K562 (cell line): Measurements from ENCODE around the gene MADD. TPM values are rescaled to one million over a fixed set of nuclear protein-coding genes. Genes with fewer than 3 reads are reported as not detected.

ENCODE experiments used
- CBFA2T3 ChIP-seq: fragments of 450-650 bp; IDR thresholded peaks from 2 replicates; pipeline ENCODE4 v1.6.1; 2017
- CBX8 ChIP-seq: fragments of 200-600 bp; sonication (generic); IDR thresholded peaks from 2 replicates; pipeline ENCODE4 v1.6.1; 2012; ENCODE audit warnings: borderline replicate concordance, mixed run types, low read depth, mild to moderate bottlenecking, moderate library complexity, mixed read lengths, low read length, control low read depth, inconsistent platforms; ENCODE audit not compliant: poor library complexity, severe bottlenecking; ENCODE audit errors: extremely low read depth
- CCAR2 ChIP-seq: fragments of 200-400 bp; formaldehyde crosslinking; IDR thresholded peaks from 2 replicates; pipeline ENCODE4 v1.6.1; 2017; ENCODE audit warnings: mild to moderate bottlenecking, low read depth, low read length
- CCNT2 ChIP-seq: IDR thresholded peaks from 2 replicates; pipeline ENCODE4 v1.6.1; 2011; ENCODE audit warnings: borderline replicate concordance, low read depth, mild to moderate bottlenecking, moderate library complexity, mixed read lengths, low read length; ENCODE audit not compliant: insufficient read length; ENCODE audit errors: extremely low read depth
- DIDO1 ChIP-seq: fragments of 450-650 bp; IDR thresholded peaks from 2 replicates; pipeline ENCODE4 v1.6.1; 2016; ENCODE audit warnings: low read depth, missing biosample characterization, missing genetic modification characterization
- ETS1 ChIP-seq: conservative IDR thresholded peaks from 2 replicates; pipeline ENCODE4 v1.6.1; 2011; ENCODE audit warnings: low read depth, mild to moderate bottlenecking, low read length; ENCODE audit not compliant: control insufficient read depth
- HMG20B ChIP-seq: fragments of 250-450 bp; sonication (Bioruptor Pico); IDR thresholded peaks from 2 replicates; pipeline ENCODE4 v1.5.0; 2021; ENCODE audit warnings: mild to moderate bottlenecking
- RB1 ChIP-seq: fragments of 450-650 bp; IDR thresholded peaks from 2 replicates; pipeline ENCODE4 v1.6.1; 2017; ENCODE audit warnings: low read depth, mild to moderate bottlenecking
- SAFB ChIP-seq: fragments of 200-400 bp; formaldehyde crosslinking; IDR thresholded peaks from 2 replicates; pipeline ENCODE4 v1.6.1; 2017; ENCODE audit warnings: low read depth, low read length, borderline replicate concordance
- STAT6 ChIP-seq: sonication (generic); formaldehyde crosslinking; IDR thresholded peaks from 2 replicates; pipeline ENCODE4 v1.8.1; 2023; ENCODE audit warnings: mild to moderate bottlenecking, missing genetic modification reagents
- XRCC5 ChIP-seq: fragments of 200-400 bp; formaldehyde crosslinking; IDR thresholded peaks from 2 replicates; pipeline ENCODE4 v1.6.1; 2017; ENCODE audit warnings: low read depth, mild to moderate bottlenecking, low read length
- polyA plus RNA-seq, 8 experiments: library from polyadenylated mRNA; depleted of rRNA in 4 of 8; stranded (reverse) in 5 of 8; unstranded in 3 of 8; fragments of >200 nt; fragmentation: Nextera tagmentation in 2 of 8; fragmentation: Illumina TruSeq in 1 of 8; extraction: Ambion mirVana in 2 of 8; extraction: Trizol in 1 of 8; gene quantifications; 2 replicates each; pipeline versions ENCODE4 v1.2.1 to v1.2.3, GENCODE V29; 2011 to 2014; ENCODE audit warnings: inconsistent platforms in 1 of 8, missing spikeins in 1 of 8
- total RNA-seq, 7 experiments: library from RNA; depleted of rRNA in 6 of 7; stranded (reverse); fragments of >200 nt in 6 of 7; fragmentation: Illumina TruSeq in 2 of 7; extraction: Trizol in 2 of 7; gene quantifications; 2 replicates each; pipeline versions ENCODE4 v1.2.1 to v1.2.3, GENCODE V29; 2011 to 2021; ENCODE audit warnings: low replicate concordance in 1 of 7

The MADD gene
- total and polyA plus RNA-seq, 9 of the 15 experiments (the other 6 are each of a cell fraction or from before 2014, with no cell fraction given) = 0.68 to 57.6 (median 33.6) TPM

- TF ChIP-seq SAFB (no peak), CBX8 (no peak), CCAR2 (no peak), STAT6 (CRISPR knock-in tag) (no peak), CBFA2T3 (no peak), CCNT2 (no peak), HMG20B (CRISPR knock-in tag) (no peak), ETS1 (no peak), XRCC5 (no peak), DIDO1 (tag) (no peak), RB1 (no peak)
Observed at GRCh38 chr11:47335733-47336132, 65.8 kb downstream of the MADD start (continued).
